ENCODE data around the gene CARD9.

DNA sequence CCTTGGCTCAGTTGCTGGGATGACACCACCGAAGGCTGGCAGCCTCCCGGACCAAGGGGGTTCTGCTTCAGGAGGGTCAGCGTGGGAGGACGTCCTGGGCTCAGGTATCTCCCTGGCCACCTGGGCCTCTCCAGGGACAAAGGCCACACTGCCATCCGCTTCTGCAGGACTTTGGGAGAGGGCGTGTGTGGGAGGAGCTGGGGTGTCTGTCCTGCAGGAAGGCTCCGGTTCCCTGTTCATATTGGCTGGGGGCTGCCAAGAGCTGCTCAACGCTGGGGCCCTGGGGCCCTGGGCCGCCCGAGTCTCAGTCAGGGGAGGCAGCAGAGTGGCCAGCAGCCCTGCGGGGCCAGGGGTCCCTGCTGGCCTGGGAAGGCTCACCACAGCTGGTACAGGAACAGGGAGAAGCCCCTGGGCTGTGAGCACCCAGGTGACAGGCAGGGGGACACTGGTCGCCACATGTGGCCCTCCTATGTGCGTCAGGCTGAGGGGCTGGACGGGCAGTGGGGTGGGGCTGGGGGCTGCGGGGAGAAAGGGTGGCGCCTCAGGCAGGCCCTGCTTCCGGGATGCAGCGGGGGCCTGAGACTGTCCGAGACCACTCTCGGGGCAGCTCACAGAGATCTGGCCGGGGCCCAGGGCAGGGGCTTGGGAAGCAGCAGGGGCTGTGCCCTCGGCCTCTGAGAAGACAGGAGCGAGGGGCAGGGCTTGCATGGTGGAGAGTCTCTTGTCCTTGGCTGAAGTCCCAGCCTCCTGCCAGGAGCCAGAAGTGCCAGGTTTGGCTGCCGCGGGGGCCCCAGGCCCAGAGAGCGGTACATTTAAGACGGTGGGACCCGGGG, 4.9 kb upstream of the CARD9 start:
- TF ChIP-seq CTCF (conservative IDR thresholded peaks at IDR 0.05) (no peak), ZFX (IDR thresholded peaks at IDR 0.05) (no peak)
